PFSK-1 (cell line): ENCODE measurements around the gene GRAMD1C.

Experiments used
- FOXP2 ChIP-seq: optimal IDR thresholded peaks from 2 replicates; pipeline ENCODE3; 2011; ENCODE audit warnings: borderline replicate concordance, control low read depth, inconsistent platforms; ENCODE audit not compliant: insufficient read depth; ENCODE audit errors: extremely low read length, extremely low read depth
- POLR2AphosphoS5 ChIP-seq: IDR thresholded peaks from 2 replicates; pipeline ENCODE4 v1.6.1; 2012; ENCODE audit warnings: low read depth, mild to moderate bottlenecking, control low read depth, low read length, moderate library complexity
- SIN3A ChIP-seq: IDR thresholded peaks from 2 replicates; pipeline ENCODE4 v1.6.1; 2012; ENCODE audit warnings: mild to moderate bottlenecking, low read length, moderate library complexity, borderline replicate concordance; ENCODE audit not compliant: insufficient read depth
- TAF1 ChIP-seq: IDR thresholded peaks from 2 replicates; pipeline ENCODE4 v1.6.1; 2012; ENCODE audit warnings: low read length, control low read depth, borderline replicate concordance; ENCODE audit not compliant: insufficient read depth
- TF ChIP-seq, protein P1 (sequence below), 2 experiments: IDR thresholded peaks; 2 replicates each; pipeline versions ENCODE4 v1.6.1 to v1.8.0; 2011 to 2012; ENCODE audit warnings: low read depth in 2 of 2, low read length in 2 of 2, control low read depth in 1 of 2, inconsistent platforms in 1 of 2, mild to moderate bottlenecking in 1 of 2, moderate library complexity in 1 of 2; ENCODE audit not compliant: insufficient read depth in 1 of 2

Gene GRAMD1C

DNA sequence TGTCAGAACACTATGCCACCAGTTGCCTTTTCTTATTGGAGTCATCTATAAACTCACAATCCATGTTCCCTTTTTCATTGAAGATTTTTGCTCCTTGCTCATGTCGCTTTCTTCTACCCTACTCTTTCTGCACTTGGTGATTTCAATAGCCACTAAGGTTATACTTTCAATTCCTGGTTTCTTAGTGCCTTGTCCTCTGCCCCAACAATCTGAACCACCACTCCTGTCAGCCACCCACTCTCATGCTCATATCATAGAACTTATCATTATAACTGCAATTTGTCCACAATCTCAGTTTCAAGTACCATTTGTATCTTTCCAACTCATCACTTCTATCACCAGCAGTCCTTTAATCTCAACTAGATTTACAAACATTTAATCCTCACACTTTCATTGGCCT, 10.0 kb upstream of the GRAMD1C start:
- no peak for TF ChIP-seq TAF1
- TF ChIP-seq SIN3A, result no peak
- TF ChIP-seq FOXP2, result no peak
- TF ChIP-seq POLR2AphosphoS5, result no peak
- TF ChIP-seq, protein P1, sequence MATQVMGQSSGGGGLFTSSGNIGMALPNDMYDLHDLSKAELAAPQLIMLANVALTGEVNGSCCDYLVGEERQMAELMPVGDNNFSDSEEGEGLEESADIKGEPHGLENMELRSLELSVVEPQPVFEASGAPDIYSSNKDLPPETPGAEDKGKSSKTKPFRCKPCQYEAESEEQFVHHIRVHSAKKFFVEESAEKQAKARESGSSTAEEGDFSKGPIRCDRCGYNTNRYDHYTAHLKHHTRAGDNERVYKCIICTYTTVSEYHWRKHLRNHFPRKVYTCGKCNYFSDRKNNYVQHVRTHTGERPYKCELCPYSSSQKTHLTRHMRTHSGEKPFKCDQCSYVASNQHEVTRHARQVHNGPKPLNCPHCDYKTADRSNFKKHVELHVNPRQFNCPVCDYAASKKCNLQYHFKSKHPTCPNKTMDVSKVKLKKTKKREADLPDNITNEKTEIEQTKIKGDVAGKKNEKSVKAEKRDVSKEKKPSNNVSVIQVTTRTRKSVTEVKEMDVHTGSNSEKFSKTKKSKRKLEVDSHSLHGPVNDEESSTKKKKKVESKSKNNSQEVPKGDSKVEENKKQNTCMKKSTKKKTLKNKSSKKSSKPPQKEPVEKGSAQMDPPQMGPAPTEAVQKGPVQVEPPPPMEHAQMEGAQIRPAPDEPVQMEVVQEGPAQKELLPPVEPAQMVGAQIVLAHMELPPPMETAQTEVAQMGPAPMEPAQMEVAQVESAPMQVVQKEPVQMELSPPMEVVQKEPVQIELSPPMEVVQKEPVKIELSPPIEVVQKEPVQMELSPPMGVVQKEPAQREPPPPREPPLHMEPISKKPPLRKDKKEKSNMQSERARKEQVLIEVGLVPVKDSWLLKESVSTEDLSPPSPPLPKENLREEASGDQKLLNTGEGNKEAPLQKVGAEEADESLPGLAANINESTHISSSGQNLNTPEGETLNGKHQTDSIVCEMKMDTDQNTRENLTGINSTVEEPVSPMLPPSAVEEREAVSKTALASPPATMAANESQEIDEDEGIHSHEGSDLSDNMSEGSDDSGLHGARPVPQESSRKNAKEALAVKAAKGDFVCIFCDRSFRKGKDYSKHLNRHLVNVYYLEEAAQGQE (IDR thresholded peaks at IDR 0.05; ENCODE audit: insufficient read depth in 1 of 2, low read depth in 2 of 2, low read length in 2 of 2), result no peak

DNA sequence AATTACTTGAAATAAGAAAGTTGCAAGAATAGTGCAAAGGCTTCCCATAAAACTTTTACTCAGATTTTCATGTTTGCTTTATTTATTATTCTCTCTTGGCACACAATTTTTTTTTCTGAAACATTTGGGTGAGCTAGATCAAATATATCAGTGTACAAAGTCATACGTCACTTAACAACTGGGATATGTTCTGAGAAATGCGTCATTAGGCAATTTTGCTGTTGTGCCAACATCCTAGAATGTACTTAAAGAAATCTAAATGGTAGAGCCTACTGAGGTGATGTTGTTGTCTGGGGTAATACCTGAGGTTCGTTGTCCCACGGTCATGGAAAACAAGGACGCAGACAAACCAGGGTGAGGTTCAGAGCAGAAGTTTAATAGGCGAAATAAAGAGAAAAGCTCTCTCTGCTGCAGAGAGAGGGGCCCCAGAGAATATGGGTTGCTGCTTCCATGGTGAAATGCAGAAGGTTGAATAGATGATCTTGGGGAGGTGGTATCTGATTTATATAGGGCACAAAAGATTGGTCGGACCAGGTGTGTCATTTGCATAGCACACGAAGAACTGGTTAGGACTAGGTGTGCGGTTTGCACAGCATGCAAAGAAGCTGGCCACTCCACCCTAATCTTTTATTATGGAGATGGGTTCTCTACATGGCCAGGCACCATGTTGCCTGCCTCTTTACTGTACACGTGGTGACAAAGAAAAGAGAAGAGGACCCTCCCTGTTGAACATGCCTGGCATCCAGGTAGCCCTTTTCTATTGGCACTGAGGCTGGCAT, 8.8 kb upstream of the GRAMD1C start:
- no peak for TF ChIP-seq TAF1
- TF ChIP-seq FOXP2, result no peak
- TF ChIP-seq POLR2AphosphoS5, result no peak
- TF ChIP-seq SIN3A, result no peak
- TF ChIP-seq, protein P1 (IDR thresholded peaks at IDR 0.05; ENCODE audit: insufficient read depth in 1 of 2, low read depth in 2 of 2, low read length in 2 of 2), result no peak

DNA sequence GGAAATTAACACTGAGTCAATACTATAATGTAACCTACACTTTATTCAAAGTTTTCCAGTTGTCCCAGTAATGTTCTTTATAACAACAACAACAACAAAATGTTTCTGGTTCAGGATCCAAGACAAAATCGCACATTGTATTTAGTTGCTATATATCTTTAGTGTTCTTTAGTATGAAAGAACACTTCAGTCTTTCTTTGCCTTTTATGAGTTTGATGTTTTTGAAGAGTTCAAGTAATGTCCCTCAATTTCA, 7.6 kb upstream of the GRAMD1C start:
- TF ChIP-seq SIN3A, result no peak
- no peak for TF ChIP-seq TAF1
- no peak for TF ChIP-seq FOXP2
- no peak for TF ChIP-seq POLR2AphosphoS5
- TF ChIP-seq, protein P1 (IDR thresholded peaks at IDR 0.05; ENCODE audit: insufficient read depth in 1 of 2, low read depth in 2 of 2, low read length in 2 of 2), result no peak

DNA sequence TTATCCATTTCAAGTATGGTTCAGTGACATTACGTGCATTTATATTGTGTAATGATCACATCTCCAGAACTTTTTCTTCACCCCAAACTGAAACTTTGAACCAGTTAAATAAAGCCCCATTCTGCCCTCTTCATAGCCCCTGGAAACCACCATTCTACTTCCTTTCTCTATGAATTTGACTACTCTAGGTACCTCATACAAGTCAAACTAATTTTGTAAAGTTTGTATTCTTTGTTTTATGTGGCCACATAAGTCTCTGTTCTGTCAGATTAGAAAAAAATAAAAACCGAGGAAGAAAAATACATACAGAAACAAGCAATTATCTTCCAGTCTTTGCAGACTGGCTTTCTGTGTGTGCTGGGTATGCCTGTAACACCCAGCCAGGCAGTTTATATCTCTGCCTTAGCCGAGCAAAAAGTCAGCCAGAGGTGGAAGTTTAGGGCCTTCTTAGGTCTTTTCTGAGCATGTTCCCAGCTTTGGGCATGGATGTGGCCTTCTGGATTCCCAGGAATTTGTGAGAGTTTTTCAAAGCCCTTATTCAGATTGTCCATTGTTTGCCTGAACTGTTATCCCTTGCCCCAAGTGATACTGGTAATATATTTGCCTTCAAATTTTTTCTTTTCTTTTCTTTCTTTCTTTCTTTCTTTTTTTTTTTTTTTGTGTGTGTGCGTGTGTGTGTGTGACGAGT, 6.0 kb upstream of the GRAMD1C start:
- TF ChIP-seq TAF1 (no peak), POLR2AphosphoS5 (no peak), FOXP2 (no peak), SIN3A (no peak)
- TF ChIP-seq, protein P1 (IDR thresholded peaks at IDR 0.05; ENCODE audit: insufficient read depth in 1 of 2, low read depth in 2 of 2, low read length in 2 of 2), result no peak
